HG03064 (cell line): ENCODE data around the gene ST6GALNAC2.
"Not testable (repeated sequence)": the region's sequence is repeated elsewhere in the genome, so short reads cannot be mapped to it uniquely, and the experiment has no call there.

ENCODE experiments used
- ATAC-seq: cut with Tn5 transposase; IDR thresholded peaks from one replicate; pipeline ENCODE4 v1.9.1; 2021; ENCODE audit warnings: low read depth; ENCODE audit not compliant: unreplicated experiment

The ST6GALNAC2 gene

DNA sequence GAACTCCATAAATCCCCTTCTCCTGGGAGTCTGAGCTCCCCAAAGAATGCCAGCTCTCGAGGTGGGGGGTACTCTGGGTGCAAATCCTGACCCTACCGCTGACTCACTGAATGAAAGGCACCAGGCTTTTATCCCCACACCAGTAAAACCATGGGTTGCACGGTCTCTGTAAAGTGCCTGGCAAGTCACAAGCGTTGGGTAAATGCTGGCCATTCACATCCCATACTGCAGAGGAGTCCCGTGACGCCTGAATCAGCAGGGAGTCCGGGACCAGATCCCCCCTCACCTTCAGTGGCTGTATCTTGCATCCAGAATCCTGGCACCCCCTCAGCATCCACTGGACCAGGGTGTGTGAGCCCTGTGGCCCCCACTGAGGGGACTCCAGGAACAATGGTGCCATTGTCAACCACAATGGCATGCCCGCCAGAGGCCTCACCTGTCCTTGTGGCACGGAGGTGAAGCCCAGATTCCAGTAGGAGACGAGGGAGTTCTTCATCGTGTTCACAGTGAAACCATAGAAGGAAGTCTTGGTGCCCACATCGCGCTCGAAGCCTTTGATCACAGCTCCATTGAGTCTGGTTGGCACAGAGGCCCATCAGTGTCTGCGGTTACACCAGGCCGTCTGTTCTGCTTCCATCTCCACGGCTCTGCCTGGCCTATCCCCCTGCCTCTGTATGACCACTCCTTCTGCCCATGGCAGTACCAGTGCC lies 13.3 kb downstream of the ST6GALNAC2 start:
- ATAC-seq = no peak

DNA sequence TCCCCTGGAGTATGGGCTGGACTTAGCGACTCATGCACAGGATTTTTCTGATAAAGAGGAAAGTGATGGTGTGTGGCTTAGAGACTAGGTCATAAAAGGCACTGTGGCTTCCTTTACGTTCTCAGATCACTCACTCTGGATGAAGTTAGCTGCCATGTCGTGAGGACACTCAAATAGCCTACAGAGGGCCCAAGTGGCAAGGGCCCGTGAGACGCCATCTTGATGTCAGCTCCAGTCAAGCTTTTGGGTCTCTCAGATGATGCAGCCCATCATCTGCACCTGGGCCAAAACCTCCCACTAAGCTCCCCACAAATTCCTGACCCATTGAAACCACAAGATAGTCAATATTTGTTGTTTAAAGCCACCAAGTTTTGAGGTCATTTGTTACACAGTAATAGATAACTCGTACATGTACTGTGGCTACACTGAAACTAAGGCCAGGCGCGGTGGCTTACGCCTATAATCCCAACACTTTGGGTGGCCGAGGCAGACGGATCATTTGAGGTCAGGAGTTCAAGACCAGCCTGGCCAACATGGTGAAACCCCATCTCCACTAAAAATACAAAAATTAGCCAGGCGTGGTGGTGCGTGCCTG lies 14.7 kb downstream of the ST6GALNAC2 start:
- ATAC-seq = no peak

DNA sequence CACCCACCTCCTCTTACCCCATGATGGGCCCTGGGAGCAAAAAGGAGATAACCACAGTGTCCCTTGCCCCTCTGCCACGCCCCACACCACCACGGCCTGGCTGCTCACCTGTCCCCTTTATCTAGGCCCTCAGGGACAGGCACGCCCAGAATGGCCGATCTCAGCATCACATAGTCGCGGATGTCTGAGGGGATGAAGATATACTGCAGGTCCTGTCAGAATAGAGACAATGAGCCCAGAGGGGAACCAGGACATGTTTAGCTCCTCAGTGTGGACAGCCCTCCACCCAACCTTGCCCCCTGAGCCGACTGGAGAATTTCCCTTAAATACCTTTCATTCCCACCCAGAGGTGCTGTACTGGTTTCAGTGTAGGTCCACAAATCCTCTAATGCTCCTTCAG lies 15.2 kb downstream of the ST6GALNAC2 start:
- ATAC-seq = no peak

DNA sequence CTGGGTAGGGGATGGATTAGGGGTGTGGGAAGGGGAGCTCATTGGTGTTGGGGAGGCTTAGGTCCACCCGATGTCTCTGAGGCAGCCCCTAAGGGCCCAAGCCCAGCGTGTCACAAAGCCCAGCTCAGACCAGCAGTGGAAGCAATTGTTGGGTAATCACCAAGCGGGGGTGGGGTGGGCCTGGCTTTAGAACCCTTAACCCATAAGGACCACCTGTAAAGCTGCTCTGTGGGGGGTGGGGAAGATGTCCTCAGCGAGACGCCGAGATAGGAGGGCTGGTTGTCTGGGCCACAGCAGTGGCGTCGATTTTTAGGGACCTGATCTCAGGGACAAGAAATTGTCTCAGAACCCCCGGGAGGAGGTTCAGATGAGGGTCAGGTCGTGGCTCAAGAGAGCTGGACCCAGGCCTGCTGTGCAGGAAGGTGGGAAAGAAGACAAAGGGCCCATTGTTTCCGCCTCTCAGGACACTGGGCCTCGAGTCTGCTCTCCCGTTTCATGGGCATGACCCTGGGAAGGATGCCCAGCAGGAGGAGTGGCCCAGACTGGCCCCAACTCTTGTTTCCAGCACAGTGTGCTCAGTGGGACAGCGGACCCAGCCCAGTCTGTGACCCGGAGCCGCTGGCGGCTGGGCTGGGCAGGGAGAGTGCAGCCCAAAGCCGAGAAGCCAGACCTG lies 15.9 kb downstream of the ST6GALNAC2 start:
- ATAC-seq = no peak

DNA sequence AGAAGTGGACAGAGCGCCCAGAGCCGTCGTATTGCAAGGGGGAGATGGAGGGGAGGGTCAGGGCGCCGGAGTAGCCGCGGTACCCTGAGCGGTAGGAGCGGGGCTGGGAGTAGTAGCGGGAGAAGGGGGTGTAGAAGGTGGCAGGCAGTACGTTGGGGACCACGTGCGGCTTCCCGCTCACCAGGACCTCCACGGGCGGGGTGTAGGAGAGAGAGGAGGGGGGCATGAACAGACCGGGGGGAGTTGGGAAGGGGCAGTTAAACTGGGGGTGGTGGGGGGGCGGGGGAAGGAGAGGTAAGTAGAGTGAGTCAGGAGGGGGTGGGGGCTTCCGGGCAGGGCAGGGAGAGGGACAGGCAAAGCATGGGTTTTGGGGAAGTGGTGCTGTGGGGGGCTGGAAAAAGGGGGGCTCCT lies 16.8 kb downstream of the ST6GALNAC2 start:
- no peak for ATAC-seq

DNA sequence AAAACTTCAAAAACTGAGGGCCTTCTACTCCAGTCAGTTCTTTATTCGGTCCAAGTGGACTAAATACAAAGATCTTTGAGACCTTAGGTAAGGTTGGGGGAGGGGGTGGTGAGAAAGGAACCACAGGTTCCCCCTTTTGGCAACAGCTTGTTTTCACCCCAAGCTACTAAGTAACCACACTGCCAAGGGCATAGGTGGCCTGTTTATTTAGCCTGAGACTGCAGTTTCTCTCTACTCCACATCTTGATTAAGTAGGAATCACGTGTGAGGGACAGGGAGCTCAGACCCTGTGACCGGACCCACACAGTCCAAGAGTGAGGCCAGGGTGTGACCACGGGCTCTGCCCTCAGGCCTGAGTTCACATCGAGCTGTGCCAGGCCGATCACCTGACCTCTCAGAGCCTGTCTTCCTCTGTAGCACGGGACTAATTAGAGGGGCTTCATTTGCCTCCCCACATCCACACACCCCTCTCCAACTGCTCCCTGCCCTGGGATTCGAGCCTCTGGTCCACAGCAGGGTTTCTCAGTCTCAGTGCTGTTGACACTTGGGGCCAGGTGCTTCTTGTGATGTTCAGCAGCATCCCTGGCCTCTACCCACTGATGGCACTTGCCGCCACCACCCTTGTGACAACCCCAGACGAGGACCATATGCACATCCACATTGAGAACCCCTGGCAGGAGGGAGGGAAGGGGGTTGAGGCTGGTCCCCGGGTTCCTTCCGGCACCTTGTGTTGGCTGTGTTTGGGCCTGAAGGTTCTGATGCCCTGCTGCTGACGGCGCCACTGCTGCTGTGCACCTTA lies 17.8 kb downstream of the ST6GALNAC2 start:
- ATAC-seq = no peak

DNA sequence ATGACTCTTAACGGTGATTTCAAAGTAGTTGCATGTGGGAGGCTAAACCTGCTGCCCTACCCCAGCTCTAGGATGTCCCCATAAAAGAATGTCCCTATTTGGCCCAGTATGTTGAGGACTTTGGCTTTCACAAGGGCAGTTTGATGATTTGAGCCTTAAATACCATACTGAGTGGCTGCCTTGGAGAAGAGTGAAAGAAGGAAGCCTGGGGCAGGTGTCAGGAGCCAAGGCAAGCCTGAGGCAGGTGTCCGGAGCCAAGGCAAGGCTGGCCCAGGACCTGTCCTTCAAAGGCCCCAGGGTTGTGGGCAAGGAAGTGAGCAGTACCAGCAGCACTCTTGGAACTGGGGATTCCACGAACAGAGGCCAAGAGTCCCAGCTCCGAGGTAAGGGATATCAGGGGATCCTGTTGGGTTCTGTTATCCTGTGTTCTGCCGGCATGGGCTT lies 18.6 kb downstream of the ST6GALNAC2 start:
- no peak for ATAC-seq

DNA sequence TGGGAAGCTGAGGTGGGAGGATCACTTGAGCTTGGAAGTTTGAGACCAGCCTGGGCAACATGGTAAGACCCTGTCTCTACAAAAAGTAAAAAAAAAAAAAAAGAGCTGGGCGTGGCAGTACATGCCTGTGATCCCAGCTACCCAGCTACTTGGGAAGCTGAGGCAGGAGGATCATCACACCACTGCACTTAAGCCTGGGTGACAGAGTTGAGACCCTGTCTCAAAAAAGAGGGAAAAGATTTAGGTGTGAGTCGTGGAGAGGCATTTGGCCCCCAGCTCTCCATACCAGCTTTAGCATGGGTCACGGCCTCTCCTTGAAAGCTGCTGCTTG lies 19.1 kb downstream of the ST6GALNAC2 start:
- ATAC-seq = no peak

DNA sequence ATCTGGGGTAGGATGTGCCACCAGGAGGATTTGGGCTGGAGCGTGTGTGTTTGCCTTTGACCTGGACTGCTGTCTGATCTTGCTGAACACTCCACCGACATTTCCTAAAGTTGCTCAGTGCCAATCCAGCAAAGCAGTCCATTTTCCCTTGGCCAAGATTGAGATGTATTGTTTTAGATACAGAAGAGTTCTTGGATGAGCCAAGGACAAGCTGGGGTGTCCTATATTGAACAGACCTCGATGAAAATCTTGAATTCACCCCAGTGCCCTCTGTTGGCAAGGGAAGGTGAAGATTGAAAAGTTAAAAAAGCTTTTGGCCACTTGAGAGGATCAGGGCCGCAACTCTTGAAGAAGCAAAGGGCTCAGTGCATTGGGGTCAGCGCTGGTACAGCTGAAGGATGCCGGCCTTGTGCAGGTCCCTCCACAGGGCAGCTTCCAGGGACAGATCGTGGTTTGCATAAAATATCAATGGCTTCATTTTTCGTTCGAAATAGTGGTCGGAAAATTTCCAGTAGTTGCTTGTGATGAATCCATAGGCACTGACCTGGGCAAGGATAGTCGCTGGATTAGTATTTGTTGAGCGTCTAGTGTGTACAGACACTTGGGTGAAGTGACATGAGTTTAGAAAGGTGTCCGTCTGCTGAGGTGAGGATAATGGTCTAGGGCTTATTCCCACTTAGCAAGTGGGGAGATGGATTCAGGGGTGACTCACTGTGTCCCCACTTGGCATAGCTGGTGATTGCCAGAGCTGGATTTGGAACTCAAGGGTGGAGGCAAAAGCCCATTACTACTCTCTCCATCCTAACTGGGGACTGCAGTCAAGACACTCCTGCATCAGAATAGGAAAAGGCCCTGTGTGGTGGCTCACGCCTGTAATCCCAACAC lies 19.7 kb downstream of the ST6GALNAC2 start:
- ATAC-seq = no peak

DNA sequence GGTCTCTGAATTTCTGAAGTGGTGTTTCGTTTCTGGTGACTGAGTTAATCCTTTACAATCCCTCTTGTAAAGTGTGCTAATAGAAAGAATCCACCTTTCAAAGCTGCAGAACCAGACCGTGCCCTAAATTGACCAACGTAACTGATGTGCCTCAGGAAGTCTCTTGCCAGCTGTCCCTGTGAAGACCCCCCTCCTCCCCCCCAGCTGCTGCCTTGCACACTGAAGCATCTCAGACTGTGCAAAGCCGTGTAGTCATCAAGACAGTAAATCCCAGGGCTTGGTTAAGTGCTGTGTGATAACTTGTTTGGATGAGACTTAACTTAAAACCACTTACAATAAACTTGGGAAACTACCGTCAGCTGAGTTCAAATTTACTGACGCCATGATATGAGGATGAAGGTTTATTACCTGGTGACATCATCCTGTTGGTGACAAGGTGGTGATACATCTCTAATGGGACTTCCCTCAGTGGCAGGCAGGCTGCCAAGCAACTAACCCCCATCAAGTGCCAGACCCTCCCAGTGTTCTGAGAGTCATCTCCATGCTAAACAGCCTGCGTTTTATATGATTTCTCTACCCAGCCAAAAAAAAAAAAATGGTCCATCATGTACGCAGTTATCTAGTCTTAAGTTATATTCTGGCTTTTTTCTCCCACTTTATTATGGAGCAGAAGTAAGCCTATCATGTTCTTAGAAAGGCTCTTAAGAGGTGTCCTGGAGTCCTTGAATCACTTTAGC lies 20.5 kb downstream of the ST6GALNAC2 start:
- not testable (repeated sequence) for ATAC-seq

DNA sequence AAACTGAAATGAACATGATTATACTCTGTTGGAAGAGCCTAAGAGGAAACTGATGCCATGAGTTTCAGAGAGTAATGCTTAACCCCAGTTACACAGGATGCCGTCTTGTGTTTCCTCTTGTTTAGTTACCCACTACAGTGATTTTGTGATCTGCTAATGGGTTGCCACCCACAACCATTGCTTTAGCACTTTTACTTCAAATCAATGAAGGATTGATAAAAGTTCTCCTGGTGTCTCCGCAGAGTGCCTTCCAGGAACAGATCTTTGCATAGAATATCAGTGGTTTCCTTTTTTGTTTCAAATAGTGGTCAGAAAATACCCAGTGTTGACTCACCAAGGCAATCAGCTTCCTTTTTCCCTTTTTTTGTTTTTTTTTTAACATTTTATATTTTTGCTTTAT lies 22.3 kb downstream of the ST6GALNAC2 start:
- not testable (repeated sequence) for ATAC-seq

DNA sequence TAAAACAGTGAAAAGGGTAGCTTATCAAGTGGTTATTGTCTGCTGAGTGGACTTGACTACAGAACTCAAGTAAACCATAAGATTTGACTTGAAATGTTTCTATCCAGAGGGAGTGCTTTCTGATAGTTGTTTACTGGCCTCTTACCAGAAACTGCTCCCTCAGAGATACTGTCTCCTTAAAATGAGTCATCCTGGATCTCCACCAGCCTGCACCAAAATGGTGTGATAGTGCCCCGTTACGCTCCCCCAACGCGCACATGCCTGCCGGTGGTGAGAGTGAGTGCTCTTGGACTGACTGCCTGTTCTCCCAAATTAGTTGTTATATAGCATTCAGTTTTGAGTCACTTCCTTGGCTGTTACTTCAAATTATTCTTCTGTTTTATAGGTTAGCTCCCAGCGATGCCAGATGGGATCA lies 22.9 kb downstream of the ST6GALNAC2 start:
- no peak for ATAC-seq

DNA sequence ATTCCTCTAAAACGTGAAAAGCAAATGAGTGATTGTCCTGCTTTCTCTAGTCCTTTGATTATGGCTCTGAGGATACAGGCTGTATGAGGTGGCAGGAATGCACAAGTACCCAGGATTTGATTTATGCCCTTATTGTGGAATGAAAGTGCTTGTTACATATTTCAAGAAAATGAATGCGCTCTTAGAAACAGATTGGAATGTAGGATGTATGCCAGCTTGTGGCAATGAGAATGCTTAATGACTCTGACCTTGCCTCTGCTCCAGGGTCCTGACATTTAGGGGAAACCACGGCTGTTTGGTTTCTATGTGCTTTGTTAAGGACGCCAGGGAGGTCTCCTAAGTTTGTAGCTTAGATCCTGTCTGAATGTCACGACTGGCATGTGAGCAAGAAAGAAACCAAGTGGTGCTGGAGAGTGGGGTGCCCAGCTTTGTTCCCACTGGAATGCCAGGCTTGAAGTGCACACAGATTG lies 23.8 kb downstream of the ST6GALNAC2 start:
- ATAC-seq = no peak

DNA sequence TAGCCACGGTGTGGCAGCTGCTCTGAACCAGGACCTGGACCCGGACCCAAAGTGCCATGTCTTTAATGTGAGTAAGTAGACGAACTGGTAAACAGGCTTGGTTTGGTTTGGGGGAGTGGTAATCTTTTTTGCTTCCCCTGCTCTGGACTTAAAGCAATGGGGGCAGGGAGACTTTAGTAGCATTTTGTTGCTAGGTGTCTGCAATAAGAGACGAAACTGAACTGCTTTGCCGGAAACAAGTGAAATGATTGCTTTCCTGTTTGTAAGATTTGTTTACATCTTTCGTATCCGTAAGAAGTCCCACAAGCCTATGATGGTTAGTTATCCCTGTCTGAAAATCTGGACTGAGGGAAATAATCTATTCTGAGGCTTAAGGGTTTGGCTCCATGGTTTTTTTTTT lies 24.3 kb downstream of the ST6GALNAC2 start:
- ATAC-seq = no peak

DNA sequence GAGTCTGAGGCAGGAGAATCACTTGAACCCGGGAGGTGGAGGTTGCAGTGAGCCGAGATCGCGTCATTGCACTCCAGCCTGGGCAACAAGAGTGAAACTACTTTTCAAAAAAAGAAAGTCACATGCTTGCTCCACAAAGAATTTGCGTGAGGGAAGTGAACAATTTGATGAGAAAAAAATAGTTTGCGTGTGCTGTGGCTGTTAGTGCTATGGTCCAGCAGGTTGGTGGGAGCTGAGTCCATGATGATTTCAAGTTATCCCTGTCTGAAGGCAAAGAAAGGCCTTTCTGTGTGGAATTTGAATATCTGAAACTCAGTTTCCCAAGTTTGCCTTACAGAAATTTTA lies 24.8 kb downstream of the ST6GALNAC2 start:
- ATAC-seq = no peak

DNA sequence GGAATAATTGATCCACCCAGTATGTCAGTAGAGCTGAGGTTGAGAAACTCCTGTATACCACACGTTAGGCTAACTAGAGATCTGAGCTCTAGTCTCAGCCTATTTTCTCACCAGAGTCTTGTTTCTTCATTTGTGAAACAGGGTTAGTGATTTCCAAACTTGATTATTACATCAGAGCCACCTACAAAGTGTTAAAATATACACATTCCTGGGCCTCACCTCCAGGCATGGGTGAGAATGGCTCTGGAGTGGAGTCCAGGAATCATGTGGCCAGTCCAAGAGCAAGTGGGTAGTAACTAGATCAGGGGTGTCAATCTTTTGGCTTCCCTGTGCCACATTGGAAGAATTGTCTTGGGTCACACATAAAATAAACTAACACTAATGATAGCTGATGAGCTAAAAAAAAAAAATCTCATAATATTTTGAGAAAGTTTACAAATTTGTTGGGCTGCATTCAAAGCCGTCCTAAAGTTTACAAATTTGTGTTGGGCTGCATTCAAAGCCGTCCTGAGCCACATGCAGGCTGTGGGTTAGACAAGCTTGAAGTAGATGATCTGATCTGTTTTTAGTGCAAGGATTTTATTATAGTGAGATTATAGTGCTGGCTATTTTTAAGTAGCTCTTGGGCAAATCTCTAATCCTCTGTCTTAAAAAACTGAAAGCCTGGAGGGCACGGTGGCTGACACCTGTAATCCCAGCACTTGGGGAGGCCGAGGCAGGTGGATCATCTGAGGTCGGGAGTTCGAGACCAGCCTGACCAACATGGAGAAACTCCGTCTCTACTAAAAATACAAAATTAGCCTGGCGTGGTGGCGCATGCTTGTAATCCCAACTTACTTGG lies 25.4 kb downstream of the ST6GALNAC2 start:
- no peak for ATAC-seq

DNA sequence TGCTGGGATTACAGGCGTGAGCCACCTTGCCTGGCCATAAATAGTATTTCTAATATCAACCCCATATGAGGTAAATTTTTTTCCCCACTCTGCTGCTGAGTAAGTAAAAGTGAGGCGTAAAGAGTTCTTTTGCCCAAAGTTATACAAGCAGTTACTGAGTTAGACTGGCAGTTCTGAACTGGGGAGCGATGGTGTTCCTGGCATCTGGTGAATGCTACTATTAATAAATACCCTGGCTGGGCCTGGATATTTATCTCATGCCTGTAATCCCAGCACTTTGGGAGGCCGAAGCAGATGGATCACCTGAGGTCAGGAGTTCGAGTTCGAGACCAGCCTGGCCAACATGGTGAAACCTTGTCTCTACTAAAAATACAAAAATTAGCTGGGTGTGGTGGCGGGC lies 26.2 kb downstream of the ST6GALNAC2 start:
- ATAC-seq = not testable (repeated sequence)

DNA sequence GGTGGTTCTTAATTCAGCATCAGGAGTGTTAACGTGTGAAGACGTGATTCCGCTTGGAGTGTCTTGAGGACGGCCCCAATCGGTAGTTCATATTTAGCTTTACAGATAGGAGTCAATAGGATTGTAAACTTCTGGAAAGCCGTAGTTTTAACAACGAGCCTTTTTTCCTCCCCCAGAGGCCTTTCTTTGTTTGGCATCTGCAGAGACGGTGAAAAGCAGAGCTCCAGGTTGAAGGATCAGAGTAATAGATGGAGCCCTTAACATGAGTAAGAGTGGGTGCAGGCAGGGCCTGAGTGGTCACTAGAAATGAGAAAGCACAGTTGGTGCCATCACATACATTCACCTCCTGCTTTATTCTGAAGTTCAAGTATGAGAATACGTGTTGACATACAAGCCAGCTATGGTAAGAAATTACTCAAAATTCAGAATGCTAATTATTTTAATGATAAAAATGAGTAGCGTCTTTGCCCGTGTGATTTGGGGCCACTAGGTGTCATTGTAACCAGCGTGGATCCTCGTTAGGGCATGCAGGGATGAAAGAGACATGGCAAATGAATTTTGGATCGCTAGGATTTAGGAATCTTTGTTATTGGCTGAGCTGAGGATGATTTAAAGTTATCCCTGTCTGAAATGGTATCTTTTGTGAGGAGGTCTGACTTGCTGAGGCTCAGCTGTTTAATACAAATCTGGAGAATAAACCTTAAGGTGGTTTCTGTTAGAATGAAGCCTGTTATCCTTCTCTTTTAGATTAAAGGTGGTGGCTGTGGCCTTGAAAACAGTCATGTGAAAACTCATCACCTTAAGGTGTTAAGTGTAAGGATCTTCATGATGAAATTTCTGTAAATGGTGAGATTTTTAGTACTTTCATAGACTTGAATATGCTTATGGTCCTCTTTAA lies 27.2 kb downstream of the ST6GALNAC2 start:
- no peak for ATAC-seq
